ENCODE measurements around the gene ECI2. TPM values are rescaled to one million over a fixed set of nuclear protein-coding genes. Genes with fewer than 3 reads are reported as not detected.

The ECI2 gene
- polyA plus RNA-seq, 1 of the 3 experiments (the other 2 are of a cell fraction), result 45.1 TPM

- no peaks in the 10 kb centered on the region for H3K36me3 ChIP-seq (replicated peaks in 1 of 2; ENCODE audit: control insufficient read depth in 1 of 2, insufficient read depth in 2 of 2, low read length in 1 of 2)
- H3K9ac ChIP-seq, result no peak overlapping the region
- no peaks in the 10 kb centered on the region for H3F3A ChIP-seq (replicated peaks; ENCODE audit: insufficient read depth)
- no peaks in the 10 kb centered on the region for H3K9me3 ChIP-seq
- ChIA-PET CTCF (no interaction called here), POLR2A (no interaction called here)
- H4K20me1 ChIP-seq (ENCODE audit: insufficient read depth), result no peaks in the 10 kb centered on the region
- no peak overlapping the region for H3K27ac ChIP-seq (ENCODE audit: low read depth in 2 of 2, low read length in 1 of 2)
- H3K4me3 ChIP-seq (ENCODE audit: low read depth in 2 of 2, low read length in 1 of 2), result no peak overlapping the region
- no peaks in the 10 kb centered on the region for H3K79me2 ChIP-seq (ENCODE audit: insufficient read depth)
- H3K4me1 ChIP-seq (ENCODE audit: control insufficient read depth in 1 of 2, insufficient read depth in 2 of 2, low read depth in 1 of 2, low read length in 1 of 2), result peaks cover 0 to 2% of the 10 kb centered on the region in 2 experiments; a peak in 1 of 4 replicates
- H3K4me2 ChIP-seq, result no peak overlapping the region
- WGBS (ENCODE audit: low lambda C conversion rate), result 87% methylated on average over 4 of the region's 4 CpGs
- no peaks in the 10 kb centered on the region for H3K27me3 ChIP-seq (ENCODE audit: insufficient read depth)
- TF ChIP-seq ZBTB33 (IDR thresholded peaks at IDR 0.05; ENCODE audit: borderline replicate concordance, low read depth), result no peak
- no peak for TF ChIP-seq MEF2A (IDR thresholded peaks at IDR 0.05; ENCODE audit: borderline replicate concordance, low read depth)
- TF ChIP-seq, protein P1, sequence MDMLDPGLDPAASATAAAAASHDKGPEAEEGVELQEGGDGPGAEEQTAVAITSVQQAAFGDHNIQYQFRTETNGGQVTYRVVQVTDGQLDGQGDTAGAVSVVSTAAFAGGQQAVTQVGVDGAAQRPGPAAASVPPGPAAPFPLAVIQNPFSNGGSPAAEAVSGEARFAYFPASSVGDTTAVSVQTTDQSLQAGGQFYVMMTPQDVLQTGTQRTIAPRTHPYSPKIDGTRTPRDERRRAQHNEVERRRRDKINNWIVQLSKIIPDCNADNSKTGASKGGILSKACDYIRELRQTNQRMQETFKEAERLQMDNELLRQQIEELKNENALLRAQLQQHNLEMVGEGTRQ (IDR thresholded peaks at IDR 0.05; ENCODE audit: borderline replicate concordance, low read depth, low read length), result no peak
- no peak for TF ChIP-seq MXI1 (IDR thresholded peaks at IDR 0.05; ENCODE audit: low read depth, low read length)
- TF ChIP-seq SIN3A (IDR thresholded peaks at IDR 0.05; ENCODE audit: borderline replicate concordance, low read depth, low read length), result no peak
- no peak for TF ChIP-seq RCOR1 (IDR thresholded peaks at IDR 0.05; ENCODE audit: low read length)
- TF ChIP-seq POLR2AphosphoS5 (IDR thresholded peaks at IDR 0.05; ENCODE audit: low read depth, low read length), result no peak
- no peak for TF ChIP-seq NRF1 (IDR thresholded peaks at IDR 0.05; ENCODE audit: low read depth, low read length)
- no peak for TF ChIP-seq RFX5 (IDR thresholded peaks at IDR 0.05; ENCODE audit: low read length)
- no peak for TF ChIP-seq ELF1 (IDR thresholded peaks at IDR 0.05)
- TF ChIP-seq RXRA (IDR thresholded peaks at IDR 0.05; ENCODE audit: borderline replicate concordance, low read depth), result no peak
- TF ChIP-seq FOSL2 (IDR thresholded peaks at IDR 0.05; ENCODE audit: borderline replicate concordance, low read depth), result no peak
- TF ChIP-seq, protein P2, sequence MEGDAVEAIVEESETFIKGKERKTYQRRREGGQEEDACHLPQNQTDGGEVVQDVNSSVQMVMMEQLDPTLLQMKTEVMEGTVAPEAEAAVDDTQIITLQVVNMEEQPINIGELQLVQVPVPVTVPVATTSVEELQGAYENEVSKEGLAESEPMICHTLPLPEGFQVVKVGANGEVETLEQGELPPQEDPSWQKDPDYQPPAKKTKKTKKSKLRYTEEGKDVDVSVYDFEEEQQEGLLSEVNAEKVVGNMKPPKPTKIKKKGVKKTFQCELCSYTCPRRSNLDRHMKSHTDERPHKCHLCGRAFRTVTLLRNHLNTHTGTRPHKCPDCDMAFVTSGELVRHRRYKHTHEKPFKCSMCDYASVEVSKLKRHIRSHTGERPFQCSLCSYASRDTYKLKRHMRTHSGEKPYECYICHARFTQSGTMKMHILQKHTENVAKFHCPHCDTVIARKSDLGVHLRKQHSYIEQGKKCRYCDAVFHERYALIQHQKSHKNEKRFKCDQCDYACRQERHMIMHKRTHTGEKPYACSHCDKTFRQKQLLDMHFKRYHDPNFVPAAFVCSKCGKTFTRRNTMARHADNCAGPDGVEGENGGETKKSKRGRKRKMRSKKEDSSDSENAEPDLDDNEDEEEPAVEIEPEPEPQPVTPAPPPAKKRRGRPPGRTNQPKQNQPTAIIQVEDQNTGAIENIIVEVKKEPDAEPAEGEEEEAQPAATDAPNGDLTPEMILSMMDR (IDR thresholded peaks at IDR 0.05), result no peak
- no peak for TF ChIP-seq NFIC (IDR thresholded peaks at IDR 0.05; ENCODE audit: borderline replicate concordance)
- TF ChIP-seq CHD2 (IDR thresholded peaks at IDR 0.05; ENCODE audit: low read length, partially characterized antibody), result no peak
- TF ChIP-seq, protein P3, sequence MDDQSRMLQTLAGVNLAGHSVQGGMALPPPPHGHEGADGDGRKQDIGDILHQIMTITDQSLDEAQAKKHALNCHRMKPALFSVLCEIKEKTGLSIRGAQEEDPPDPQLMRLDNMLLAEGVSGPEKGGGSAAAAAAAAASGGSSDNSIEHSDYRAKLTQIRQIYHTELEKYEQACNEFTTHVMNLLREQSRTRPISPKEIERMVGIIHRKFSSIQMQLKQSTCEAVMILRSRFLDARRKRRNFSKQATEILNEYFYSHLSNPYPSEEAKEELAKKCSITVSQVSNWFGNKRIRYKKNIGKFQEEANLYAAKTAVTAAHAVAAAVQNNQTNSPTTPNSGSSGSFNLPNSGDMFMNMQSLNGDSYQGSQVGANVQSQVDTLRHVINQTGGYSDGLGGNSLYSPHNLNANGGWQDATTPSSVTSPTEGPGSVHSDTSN (IDR thresholded peaks at IDR 0.05), result no peak
- TF ChIP-seq, protein P4, sequence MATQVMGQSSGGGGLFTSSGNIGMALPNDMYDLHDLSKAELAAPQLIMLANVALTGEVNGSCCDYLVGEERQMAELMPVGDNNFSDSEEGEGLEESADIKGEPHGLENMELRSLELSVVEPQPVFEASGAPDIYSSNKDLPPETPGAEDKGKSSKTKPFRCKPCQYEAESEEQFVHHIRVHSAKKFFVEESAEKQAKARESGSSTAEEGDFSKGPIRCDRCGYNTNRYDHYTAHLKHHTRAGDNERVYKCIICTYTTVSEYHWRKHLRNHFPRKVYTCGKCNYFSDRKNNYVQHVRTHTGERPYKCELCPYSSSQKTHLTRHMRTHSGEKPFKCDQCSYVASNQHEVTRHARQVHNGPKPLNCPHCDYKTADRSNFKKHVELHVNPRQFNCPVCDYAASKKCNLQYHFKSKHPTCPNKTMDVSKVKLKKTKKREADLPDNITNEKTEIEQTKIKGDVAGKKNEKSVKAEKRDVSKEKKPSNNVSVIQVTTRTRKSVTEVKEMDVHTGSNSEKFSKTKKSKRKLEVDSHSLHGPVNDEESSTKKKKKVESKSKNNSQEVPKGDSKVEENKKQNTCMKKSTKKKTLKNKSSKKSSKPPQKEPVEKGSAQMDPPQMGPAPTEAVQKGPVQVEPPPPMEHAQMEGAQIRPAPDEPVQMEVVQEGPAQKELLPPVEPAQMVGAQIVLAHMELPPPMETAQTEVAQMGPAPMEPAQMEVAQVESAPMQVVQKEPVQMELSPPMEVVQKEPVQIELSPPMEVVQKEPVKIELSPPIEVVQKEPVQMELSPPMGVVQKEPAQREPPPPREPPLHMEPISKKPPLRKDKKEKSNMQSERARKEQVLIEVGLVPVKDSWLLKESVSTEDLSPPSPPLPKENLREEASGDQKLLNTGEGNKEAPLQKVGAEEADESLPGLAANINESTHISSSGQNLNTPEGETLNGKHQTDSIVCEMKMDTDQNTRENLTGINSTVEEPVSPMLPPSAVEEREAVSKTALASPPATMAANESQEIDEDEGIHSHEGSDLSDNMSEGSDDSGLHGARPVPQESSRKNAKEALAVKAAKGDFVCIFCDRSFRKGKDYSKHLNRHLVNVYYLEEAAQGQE (IDR thresholded peaks at IDR 0.05; ENCODE audit: low read depth, low read length), result no peak
- no peak for TF ChIP-seq FOXM1 (IDR thresholded peaks at IDR 0.05; ENCODE audit: low read depth)
- peaks cover 6% of the 10 kb centered on the region; the same call in 1 of the 2 replicates for H3K9me2 ChIP-seq
- no peak for DNase-seq
- H2AFZ ChIP-seq (ENCODE audit: low read depth), result no peak overlapping the region
Measured at GRCh38 chr6:4105980-4106536, 29.3 kb downstream of the ECI2 start.
